Activated CD4-positive, alpha-beta T cell treated with anti-CD3 and anti-CD28 coated beads, Interleukin-2, amount 50 U/mL, for 24 hours (primary cell): ENCODE data around the gene SLC35F3.
A peak's percentile ranks its signal among the peaks of the same experiment; 100 is the strongest.
"Not testable (repeated sequence)": the region's sequence is repeated elsewhere in the genome, so short reads cannot be mapped to it uniquely, and the experiment has no call there.

Source experiments
- DNase-seq, 2 donors: peaks; one replicate each; pipeline ENCODE4 v3.0.0-alpha.2; 2020; ENCODE audit warnings: low read depth in 1 of 2, low spot score in 1 of 2

SLC35F3 gene

DNA sequence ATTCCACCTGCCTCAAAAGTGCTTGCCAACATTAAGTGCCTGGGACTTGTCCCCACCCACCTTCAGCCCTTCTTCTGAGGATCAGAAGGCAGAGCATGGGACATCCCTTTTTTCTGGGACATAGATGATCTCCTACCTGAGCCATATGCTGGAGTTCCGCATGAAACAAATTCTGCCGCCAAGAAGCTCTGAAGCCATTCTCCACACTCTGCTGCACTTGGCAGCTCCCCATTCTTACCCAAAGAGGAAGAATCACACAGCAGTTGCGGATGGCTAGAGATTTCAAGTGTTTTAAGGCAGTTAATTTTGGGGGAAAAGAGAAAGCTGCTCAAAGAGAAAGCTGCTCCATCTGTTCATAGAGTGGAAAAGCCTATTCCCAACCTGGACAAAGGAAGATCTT is 271.5 kb downstream of the SLC35F3 start:
- DNase-seq, result no peak

DNA sequence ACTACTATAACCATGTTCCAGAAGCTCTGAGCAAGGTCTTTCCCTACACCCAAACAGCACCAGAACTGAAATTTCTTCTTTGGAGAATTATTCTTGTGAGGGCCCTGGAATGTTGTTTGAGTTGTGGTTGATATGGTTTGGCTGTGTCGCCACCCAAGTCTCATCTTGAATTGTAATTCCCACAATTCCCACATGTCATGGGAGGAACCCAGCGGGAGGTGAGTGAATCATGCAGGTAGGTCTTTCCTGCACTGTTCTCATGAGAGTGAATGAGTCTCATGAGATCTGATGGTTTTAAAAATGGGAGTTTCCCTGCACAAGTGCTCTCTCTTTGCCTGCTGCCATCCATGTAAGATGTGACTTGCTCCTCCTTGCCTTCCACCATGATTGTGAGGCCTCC is 272.4 kb downstream of the SLC35F3 start:
- not testable (repeated sequence) for DNase-seq

DNA sequence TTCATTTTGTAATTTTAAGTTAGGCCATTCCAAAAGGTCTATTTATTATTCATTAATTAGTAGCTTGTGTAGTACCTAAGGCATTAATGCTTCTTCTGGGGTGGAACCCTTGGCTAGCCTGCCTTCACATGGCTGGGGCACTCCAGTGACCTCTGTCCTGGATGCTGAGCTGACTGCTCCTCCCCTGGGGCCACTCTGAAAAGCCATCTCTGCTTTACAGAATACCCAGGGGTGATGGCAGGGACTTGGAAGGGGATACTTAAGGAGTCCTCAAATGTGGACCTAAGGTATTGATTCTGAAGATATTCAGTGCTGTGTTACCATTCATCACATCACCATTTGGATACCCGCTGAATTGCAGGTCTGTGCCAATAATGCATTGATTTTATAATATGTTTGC is 281.0 kb downstream of the SLC35F3 start:
- DNase-seq, result no peak

DNA sequence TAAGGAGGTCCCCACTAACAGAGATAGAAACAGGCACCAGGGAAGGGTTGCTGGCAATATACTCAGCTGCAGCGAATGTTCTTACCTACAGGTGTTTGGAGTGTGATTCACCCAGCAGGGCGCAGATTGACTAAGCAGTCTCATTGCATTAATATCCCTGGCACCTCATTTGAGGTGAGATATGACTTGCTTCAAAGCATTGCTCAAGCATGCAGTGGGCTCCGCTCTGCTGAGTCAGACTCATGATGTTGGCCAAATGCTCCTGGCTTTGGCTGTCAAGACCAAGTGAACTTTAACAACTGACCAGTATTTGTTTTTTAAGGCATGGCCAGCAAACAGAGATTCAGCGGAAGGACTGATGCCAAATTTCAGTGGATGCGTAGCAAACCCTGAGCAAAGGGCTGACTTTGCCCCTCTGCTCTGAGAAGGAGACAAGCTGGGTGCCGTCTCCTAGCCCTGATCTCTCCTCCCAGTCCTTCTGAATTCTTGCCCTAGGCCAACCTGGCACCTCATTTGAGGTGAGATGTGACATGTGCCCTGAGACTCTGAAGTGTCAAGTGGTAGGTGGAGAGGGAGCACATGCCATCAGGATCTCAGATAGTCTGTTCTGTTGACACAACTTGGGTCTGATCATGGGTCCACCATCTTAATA is 281.7 kb downstream of the SLC35F3 start:
- DNase-seq, result no peak

DNA sequence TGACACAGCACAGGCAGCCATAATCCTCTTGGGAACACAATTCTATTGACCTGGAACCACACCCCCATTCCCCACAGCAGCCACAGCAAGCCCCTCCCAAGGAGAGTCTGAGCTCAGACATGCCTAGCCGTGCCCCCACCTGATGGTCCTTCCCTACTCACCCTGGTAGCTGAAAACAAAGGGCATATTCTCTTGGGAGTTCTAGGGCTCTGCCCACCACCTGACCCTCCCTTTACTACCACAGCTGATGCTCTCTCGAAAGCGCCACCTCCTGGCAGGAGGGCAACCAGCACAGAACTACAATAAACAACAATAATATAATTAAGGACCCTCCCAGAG is 283.9 kb downstream of the SLC35F3 start:
- no peak for DNase-seq

DNA sequence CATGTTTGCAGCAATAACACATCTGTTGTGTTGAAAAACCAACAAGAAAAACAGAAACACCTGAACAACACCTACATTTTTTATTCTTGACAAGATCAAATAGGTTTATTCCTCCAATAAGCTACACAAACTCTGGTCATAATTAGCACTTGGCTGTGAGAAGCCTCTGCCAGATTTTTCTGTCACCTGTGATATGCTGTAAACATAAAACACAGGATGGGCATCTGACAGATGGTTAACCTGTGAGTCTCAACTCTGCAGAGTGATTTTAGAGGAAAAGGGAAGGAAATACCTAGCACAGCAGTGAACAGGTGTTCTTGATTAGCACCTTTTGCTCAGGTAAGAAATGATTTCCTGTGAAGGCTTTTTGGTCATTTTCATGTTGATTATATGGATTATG is 293.4 kb downstream of the SLC35F3 start:
- DNase-seq, result no peak

DNA sequence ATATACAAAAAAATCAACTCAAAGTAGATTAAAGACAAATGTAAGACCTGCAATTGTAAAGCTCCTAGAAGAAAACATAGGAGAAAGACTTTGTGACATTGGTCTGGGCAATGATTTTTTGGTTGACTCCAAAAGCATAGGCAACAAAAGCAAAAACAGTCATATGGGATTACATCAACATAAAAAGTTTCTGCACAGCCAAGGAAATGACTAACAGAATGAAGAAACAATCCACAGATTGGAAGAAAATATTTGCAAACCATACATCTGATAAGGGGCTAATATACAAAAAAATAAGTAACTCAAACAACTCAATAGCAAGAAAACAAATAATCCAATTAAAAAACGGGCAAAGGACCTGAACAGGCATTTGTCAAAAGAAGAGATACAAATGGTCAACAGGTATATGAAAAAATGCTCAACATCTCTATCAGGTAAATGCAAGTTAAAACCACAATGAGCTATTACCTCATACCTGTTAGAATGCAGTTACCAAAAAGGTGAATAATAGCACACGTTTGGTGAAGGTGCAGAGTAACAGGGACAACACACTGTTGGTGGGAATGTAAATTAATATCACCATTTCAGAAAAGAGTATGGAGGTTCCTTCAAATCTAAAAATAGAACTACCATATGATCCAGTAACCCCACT is 295.1 kb downstream of the SLC35F3 start:
- no peak for DNase-seq

DNA sequence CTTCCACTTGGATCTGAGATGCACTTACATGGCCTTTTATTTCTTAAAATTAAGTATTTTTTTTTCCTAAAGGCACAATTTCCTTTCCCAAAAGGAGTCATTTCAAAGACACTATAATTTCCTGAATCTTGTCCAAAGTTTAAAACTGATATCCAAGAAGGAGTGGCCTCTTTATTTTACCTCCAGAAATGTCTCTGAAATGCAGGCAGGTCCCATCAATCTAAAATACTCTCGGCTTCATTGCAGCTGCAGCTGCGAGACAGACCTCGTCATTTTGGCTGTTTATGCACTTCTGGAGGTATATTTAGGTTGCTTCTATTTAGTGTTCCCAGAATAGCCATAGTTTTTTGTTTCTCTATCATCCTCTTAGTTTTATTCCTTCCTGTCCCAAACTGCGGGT is 296.1 kb downstream of the SLC35F3 start:
- DNase-seq, result no peak

DNA sequence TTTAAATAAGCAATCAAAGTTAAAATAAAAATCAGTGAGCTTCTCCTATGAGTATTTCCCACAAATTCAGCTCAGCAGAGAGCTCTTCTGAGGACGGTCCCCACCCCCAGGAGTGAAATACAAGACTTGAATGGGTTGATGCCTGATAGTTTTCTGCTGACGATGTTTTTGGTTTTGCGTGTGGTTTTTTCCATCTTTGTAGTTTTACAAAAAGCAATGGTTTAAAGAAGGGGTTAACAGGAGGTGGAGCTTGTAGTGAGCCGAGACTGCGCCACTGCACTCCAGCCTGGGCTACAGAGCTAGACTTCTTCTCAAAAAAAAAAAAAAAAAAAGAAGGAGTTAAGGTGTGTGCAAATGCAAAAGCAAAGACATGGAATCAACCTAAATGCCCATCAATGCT is 297.1 kb downstream of the SLC35F3 start:
- no peak for DNase-seq

DNA sequence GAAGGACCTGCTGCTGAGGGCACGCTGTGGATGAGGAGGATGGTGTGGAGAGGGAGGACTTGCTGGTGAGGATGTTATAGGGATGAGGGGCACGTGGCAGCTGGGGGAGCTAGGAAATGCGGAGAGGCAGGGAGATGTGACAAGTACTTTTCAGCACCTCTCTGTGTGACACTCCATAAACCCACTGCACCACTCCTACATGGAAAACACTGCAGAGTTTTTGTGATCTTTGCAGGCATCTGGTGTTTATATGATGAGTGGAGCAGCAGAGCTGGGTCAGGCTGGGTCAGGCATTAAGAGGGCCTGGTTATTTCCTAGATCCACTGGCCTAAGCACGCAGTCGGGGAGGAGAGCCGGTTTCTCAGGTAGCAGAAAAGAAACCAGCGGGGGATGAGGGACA is 301.5 kb downstream of the SLC35F3 start:
- no peak for DNase-seq

DNA sequence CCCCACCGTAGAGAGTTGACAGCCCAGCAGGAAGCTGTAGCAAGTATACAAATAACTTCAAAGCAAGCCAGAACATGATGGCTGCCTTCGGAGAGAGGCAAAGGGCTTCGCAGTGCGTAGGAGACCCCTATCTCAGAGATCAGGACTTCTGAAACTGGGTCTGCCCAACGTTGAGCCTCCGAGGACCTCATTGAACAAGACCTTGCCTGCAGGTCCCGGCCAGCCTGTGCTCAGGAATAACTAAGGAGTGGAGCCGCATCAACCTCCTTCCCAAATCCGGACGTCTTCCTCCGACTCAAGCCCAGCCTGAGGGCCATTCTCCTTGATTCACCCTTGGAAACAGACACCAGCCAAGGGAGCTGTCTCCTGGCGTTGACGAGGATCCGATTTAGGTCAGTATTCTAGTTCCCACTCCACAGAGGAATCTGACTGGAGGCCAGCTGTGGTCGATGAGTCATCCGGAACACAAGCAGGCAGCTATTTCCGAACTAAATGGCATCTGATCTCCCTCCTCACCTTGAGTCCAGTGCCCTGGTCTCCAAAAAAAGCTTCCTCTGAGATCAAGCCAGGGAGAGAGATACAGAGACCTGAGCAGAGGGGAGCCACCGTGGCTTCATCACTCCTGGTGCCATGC is 302.3 kb downstream of the SLC35F3 start:
- DNase-seq, result no peak

DNA sequence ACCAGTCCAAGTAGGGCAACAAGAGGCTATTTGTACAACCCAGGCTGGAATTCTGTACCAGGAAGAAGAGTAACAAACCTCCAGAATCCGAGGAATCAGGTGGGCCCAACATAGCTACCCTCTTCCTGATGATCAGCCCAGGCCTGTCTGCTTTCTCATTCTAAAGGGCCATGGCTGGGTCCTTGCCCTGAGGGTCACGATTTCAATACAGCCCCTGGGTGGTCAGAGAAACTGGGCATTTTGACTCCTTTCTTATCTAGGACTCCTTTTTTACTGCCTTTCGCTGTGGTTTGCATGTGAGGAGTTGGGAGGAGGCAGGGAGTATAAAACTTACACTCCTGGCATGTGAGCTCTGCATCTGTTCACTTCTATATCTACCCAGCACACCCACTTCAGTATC is 303.9 kb downstream of the SLC35F3 start:
- no peak for DNase-seq

DNA sequence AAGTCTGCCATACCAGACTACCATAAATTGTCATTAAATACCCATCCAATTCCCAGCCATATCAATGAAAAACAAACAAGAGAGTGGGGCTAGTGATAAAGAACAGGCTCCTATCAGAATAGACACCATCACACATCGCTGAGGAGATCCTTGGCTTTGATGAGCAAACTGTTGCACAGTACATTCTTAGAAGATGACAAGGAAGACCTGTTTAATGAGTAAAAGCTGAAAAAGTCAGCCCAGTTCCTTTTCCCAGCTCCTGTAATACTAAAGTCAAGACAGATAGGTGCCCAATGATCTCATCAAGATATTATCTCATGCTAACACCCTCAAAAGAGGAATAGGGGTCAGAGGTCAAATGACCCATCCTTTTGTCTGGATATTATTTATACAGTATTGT is 304.3 kb downstream of the SLC35F3 start:
- DNase-seq, result no peak

DNA sequence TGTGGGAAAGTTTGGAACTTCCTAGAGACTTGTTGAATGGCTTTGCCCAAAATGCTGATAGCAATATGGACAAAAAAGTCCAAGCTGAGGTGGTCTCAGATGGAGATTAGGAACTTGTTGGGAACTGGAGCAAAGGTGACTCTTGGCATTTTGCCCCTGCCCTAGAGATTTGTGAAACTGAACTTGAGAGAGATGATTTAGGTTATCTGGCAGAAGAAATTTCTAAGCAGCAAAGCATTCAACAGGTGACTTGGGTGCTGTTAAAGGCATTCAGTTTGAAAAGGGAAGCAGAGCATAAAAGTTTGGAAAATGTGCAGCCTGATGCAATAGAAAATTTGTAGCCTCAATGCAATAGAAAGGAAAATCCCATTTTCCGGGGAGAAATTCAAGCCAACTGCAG is 306.0 kb downstream of the SLC35F3 start:
- not testable (repeated sequence) for DNase-seq

DNA sequence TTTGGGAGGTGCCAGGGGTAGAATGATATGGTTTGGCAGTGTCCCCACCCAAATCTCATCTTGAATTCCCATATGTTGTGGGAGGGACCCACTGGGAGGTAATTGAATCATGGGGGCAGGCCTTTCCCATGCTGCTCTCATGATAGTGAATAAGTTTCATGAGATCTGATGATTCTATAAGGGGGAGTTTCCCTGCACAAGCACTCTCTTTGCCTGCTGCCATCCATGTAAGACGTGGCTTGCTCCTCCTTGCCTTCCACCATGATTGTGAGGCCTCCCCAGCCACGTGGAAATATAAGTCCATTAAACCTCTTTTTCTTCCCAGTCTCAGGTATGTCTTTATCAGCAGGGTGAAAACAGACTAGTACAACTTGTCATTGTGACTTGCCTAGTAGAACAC is 307.4 kb downstream of the SLC35F3 start:
- DNase-seq, result not testable (repeated sequence)

DNA sequence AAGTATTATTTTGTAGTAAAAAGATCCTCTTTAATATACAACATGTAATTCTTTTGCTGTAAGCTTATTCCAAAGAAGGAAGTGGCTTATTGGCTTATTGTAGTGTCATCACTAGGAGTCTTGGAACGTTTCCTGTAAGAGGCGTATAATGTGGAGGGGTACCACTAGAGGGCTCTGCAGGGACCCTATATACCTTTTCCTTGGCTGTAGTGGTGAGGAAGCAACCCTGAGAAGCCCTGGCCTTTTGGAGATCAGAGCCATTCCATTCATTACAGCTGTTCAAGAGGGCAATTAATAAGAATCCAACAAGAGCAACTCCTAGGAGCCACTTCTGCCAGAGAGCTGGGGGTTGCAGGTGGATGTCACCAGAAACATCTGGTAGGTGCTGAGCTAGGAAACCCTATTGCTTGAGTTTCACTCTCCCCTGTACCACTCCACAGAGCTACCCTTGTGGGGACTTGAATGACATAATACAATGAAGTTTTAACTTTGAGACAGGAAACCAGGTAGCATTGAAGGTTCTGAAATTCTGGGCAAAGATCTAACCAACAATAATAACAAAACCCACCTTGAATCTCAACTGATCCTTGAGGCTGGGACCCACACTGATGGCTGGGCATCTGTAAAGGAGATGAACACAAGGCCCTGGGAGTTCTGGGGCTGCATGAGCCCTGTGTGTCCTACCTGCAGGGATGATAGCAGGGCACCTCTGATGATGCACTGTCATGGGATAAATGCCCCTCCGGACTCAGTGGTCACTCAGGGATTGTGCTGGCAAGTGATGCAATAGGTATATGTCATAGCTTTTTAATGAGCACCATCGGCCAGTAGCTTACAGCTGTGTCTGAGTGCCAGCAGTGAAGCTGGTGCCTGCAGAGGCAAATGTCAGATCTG is 308.5 kb downstream of the SLC35F3 start:
- DNase-seq, result peak in 1 of 2 donors; percentile 23

DNA sequence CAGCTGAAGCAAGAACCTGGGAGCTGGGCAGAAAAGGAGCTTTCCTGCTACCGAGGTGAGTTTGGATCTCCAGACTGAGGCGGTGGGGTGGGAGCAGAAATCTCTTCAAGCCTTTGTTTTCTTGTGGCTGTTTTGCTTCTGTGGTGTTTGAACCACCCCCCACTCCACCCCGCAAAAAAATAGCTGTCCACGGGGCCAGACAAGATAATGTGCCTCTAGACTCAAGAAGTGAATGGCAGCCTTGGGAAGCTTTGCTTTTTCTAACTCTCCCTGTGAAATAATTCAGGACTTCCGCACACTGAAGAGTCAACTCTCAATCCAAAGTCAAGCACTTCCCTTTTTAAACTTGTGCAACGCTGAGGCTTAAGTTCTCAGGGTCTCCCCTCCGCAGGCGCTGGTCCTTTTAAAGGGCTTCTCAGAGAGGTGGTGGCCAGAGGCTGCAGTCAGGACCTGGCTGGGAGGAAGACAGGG is 309.2 kb downstream of the SLC35F3 start:
- DNase-seq, result no peak

DNA sequence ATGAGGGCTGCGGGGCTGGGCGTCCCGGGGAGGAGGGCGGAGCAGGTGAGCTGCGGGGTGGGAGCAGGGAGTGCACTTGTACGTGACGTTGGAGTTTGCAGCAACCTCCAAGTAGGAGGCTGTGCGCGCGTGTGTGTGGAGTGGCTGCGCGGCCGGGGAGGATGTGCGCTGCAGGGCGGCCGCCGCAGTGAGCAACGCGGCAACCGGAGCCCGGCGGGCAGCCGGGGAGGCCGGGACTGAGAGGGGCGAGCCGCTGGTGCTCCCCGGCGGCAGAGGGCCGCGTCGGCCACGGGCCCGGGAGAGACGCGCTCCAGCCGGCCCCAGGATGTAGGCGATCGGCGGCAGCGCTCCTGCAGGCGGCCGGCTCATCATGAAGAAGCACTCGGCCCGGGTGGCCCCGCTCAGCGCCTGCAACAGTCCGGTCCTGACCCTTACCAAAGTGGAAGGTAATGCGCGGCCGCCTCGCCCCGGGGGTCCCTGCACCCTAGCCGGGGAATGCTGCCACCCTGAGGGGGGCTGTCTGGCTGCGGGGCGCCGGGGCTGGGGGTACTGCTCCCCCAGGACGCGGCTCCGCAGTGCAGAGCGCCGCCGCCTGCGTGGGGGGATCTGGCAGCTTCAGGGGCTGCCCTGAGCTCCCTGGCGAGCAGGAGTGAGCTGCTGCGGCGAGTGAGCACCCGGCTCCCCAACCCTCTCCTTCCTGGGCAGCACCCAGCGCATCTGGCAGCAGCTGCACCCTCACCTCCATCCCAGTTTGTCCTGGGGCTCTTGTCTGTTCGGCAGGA is 309.8 kb downstream of the SLC35F3 start:
- peak; percentile 22 to 25 for DNase-seq

DNA sequence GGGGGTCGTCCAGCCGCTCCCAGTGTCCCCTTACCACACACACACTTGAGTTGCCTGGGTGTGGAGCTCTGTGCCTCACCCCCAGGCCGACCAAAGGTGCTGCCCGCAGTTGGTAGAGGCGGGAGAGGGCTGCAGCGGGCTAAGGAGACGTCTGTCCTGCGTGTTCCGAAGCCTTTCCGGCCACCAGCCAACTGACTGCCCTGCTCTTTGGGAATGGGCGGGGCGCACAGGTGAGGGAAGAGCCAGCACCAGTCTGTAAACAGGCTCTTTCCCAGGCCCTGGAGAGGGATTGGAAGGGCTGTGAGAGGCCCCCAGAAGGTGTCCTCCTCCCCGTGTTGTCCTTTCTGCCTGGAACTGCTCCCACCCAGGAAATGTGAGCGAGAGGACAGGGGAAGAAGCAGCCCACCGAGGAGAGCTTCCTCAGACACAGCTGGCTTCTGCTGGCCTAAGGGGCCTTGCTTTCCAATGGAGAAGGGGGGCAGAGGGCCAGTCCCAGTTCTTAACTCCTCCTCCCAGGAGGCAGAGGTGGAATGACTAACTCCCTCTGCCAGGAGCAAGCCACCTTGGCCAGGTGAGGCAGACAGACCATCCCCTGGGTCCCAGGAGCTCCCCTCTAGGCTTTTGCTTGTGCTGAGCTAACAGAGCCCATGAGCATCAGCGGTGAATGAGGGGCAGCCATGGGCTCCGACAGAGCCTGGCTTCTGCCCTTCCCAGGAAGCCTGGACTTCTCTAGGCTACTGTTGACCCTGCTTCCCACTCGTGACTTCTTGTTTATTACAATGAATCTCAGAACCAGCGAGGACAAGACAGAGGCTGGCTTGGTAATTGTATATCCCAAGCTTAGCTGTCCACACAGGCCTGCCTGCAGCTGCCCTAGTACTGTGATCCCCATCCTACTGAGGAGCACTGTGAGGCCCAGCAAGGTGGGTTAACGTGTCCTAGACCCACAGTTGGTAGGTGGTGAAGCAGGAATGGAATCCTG is 310.7 kb downstream of the SLC35F3 start:
- DNase-seq, result no peak
